D341Med (cell line): ENCODE data around the gene KLHL6.
"Not testable (repeated sequence)": the region's sequence is repeated elsewhere in the genome, so short reads cannot be mapped to it uniquely, and the experiment has no call there.

Source experiments
- DNase-seq: peaks from one replicate; pipeline ENCODE4 v3.0.0; 2012; ENCODE audit warnings: low spot score

Gene KLHL6

DNA sequence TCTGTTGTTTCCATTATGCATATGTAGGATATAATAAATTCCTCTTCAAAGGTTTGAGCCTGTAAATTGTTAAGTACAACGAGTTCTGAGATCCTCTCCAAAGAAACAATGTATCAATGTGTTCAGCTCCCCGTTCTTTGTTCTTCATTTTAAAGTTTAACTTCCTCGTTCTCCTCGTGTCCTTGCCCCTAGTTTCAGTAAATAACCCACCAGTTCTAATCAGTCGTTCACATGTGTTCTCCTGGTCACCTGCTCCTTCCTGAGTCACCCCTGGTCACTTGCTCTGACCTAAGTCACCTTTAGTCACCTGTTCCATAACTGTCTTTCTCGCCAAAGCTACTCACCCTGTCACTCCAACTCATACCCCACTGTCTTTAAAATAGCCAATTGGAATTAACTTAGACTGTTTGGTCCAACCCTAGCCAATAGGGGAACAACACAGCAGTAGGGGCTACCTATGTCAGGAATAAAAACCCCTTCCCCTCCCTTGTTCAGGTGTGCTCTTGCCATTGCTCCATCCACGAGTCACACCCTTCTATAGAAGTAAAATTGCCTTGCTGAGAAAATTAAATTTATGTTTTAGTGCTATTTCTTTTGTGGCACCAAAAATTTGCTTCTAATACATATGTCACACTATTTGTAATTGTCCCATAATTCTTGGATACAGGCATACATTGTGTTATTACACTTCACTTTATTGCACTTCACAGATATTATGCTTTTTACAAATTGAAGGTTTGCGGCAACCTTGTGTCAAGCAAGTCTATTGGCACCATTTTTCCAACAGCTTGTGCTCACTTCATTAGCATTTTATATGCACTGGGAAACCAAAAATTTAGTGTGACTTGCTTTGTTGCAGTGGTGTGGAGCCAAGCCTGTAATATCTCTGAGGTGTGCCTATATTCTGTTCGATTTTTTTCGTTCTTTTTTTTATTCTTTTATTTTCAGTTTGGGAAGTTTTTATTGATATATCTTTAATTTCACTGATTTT lies 111.8 kb downstream of the KLHL6 start:
- no peak for DNase-seq

DNA sequence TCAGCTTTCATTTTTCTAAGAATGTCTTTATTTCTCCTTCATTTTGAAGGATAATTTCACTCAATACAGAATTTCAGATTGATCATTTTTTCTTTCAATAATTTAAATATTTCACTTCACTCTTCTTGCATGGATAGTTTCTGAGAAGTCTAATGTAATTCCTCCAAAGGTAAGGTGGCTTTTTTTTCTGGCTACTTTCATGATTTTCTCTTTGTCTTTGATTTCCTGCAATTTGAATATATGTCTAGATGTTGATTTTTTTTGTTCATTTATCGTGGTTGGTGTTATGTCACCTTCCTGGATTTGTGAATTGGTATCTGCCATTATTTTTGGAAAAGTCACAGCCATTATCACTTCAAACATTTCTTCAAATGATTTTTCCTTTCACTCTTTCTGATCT lies 112.5 kb downstream of the KLHL6 start:
- DNase-seq: no peak

DNA sequence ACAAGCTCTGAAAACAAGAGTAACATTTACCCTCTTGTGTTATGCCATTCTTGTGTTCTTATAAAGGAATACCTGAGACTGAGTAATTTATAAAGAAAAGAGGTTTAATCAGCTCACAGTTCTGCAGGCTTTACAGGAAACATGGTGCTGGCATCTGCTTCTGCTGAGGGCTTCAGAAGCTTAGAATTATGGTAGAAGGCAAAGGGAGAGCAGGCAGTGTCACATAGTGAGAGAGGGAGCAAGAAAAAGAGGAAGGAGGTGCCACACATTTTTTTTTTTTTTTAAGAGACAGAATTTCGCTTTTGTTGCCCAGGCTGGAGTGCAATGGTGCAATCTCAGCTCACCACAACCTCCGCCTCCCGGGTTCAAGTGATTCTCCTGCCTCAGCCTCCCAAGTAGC lies 115.0 kb downstream of the KLHL6 start:
- DNase-seq: not testable (repeated sequence)

DNA sequence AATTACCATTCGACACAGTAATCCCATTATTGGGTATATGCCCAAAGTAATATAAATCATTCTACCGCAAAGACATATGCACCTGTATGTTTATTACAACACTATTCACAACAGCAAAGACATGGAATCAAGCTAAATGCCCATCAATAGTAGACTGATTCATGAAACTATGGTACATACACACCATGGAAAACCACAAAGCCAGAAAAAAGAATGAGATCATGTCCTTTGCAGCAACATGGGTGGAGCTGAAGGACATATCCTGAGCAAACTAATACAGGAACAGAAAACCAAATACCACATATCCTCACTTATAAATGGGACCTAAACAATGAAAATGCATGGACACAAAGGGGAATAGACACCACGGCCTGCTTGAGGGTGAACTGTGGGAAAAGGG lies 116.0 kb downstream of the KLHL6 start:
- no peak for DNase-seq

DNA sequence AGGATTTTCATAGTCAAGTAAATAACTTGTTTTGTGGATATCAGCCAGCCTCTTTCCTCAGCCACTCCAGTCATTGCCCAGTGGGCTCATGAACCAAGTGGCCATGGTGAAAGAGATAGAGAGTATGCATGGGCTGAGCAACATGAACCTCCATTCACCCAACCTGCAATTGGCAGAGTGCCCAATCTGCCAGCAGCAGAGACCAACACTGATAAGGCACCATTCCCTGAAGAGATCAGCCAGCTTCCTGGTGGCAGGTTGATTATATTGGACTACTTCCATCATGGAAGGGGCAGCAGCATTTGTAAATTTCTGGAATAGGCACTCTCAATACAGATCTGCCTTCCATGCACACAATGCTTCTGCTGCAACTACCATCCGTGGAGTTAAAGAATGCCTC lies 116.8 kb downstream of the KLHL6 start:
- no peak for DNase-seq

DNA sequence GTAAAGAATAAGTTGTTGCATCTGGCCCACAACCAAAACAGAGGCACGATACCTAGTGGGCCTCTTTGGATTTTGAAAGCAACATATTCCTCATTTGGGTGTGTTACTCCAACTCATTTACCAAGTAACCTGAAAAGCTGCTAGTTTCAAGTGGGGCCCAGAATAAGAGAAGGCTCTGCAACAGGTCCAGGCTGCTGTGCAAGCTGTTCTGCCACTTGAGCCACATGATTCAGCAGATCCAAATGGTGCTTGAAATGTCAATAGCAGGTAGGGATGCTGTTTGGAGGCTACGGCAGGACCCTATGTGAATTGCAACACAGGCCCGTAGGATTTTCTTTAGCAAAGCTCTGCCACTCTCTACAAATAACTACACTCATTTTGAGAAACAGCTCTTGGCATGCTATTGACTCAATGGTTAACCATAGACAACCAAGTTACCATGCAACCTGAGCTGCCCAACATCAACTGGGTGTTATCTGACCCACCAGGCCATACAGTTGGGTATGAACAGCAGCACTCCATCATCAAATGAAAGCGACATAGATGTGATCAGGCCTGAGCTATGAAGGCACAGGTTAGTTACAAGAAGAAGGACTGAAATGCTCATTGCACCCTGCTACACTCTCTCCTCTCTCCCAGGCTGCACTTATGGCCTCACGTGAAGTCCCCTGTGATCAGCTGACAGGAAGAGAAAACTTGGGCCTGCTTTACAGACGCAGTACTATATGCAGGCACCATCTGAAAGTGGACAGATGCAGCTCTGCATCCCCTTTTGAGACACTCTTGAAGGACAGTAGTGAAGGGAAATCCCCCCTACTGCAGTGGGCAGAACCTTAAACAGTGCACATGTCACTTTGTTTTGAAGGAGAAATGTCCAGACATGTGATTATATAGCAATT lies 117.6 kb downstream of the KLHL6 start:
- no peak for DNase-seq
